CD4-positive, alpha-beta T cell treated with Interleukin-4 for 4 hours (primary cell): Measurements from ENCODE around the gene EP400.
"Not testable (repeated sequence)": the region's sequence is repeated elsewhere in the genome, so short reads cannot be mapped to it uniquely, and the experiment has no call there.

Experiments used
- DNase-seq: peaks from one replicate; pipeline ENCODE4 v3.0.0-alpha.2; 2020

EP400 gene

DNA sequence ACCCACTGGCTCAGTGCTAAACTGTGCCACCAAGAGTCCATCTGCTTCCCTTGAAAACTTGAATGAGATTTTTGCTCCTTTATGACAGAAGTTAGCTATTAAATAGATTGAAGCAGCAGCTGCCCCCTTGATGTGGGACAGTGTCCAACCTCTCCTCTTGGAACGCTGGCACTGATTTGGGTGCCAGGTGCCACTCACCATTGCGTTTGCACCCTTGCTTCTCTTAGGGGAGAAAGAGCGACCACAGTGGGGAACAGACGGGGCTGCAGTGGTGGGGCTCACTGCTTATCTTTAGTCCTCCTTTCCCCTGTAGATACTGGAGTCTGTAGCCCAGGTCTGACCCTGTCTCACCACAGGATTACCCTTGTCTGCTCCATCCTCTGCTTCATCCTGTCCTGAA is 9.4 kb downstream of the EP400 start:
- DNase-seq: no peak

GRCh38 chr12:131959641-131960589 is 10.2 kb downstream of the EP400 start:
- DNase-seq: no peak

DNA sequence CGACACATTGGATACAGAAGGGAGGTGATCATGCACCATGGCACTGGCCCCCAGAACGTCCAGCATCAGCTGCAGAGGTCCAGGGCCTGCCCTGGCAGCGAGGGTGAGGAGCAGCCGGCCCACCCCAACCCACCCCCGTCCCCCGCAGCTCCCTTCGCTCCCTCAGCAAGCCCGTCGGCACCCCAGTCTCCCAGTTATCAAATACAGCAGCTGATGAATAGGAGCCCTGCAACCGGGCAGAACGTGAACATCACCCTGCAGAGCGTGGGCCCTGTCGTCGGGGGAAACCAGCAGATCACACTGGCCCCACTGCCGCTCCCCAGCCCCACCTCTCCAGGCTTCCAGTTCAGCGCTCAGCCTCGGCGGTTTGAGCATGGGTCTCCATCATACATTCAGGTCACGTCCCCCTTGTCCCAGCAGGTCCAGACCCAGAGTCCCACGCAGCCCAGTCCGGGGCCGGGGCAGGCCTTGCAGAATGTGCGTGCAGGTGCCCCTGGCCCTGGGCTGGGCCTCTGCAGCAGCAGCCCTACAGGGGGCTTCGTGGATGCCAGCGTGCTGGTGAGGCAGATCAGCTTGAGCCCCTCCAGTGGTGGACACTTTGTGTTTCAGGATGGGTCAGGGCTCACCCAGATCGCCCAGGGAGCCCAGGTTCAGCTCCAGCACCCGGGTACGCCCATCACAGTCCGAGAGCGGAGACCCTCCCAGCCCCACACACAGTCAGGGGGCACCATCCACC is 11.0 kb downstream of the EP400 start:
- DNase-seq: not testable (repeated sequence)

GRCh38 chr12:131961328-131961727 is 11.6 kb downstream of the EP400 start:
- not testable (repeated sequence) for DNase-seq

DNA sequence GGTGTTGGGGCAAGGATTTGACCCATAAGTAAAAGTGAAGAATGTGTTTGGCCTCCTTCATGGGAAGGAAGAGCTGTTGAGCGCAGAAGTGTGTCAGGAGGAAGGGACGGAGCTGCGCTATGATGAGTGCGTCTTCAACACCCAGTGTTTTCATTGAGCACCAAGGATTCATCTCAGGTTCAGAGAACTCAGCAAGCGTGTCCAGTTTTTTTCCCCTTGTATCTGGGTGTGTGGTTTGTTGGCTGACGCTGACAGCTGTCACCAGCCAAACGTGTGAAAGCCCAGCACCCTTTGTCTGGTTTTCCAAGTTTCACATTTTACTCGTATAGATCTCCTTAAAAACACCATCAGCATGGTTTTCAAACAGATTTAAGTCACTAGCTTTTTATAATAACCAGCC is 12.3 kb downstream of the EP400 start:
- no peak for DNase-seq

DNA sequence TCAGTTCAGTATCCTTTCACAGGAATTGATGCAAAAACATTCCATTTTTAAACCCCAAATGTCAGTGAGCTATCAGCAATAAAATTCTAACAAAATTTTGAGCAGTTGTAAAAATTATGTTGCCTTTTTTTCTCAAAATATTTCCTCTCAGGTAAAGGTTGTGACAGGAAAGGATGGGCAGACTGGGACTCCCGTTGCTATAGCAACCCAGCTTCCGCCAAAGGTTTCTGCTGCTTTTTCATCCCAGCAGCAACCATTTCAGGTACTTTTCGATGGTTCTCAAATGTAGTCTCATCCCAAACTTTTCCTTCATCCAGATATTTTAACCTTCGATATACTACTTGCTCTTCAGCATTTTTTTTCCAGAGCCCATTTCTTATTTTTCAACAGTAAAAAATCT is 13.6 kb downstream of the EP400 start:
- DNase-seq: peak; percentile 46

DNA sequence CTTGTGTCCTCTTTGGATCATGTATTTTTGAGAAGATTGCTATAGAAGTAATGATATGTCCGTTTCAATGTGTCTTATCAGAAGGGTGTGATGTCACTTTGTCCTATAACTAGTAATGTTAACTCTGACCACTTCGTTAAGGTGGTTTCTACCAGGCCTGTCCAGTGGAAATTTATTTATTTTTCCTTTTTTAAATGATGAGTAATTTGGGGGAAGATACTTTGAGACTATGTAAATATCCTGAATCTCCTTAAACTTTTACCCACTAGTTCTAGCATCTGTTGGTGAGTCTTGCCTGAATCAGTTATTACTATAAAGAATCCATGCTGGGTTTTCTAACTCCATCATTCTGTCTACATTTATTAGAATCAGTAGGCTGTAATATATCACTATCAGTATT is 15.3 kb downstream of the EP400 start:
- no peak for DNase-seq

GRCh38 chr12:131971226-131971625 is 21.5 kb downstream of the EP400 start:
- no peak for DNase-seq

GRCh38 chr12:131975228-131975627 is 25.5 kb downstream of the EP400 start:
- DNase-seq: no peak

- DNase-seq: no peak
Observed at GRCh38 chr12:131979606-131980005, 29.9 kb downstream of the EP400 start.

DNA sequence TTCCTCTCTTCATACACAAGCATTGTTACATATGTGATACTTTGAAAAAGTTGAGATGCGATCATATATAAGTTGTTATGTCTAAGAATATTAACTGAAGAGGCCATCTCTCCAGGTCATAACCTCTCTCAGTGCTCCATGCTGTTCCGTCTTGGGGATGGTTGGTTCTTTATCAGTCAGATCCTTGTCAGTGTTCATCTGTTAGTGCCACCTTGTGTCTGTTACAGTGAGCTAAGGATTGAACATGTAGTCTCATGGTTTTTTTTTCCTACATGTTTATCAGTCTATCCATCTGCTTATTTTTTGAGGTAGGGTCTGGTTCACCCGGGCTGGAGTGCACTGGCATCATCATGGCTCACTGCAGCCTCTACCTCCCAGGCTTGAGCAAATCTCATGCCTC is 30.5 kb downstream of the EP400 start:
- DNase-seq: no peak

- DNase-seq: no peak
Observed at GRCh38 chr12:131981388-131981787, 31.6 kb downstream of the EP400 start.

GRCh38 chr12:131982041-131982440 is 32.3 kb downstream of the EP400 start:
- DNase-seq: no peak

DNA sequence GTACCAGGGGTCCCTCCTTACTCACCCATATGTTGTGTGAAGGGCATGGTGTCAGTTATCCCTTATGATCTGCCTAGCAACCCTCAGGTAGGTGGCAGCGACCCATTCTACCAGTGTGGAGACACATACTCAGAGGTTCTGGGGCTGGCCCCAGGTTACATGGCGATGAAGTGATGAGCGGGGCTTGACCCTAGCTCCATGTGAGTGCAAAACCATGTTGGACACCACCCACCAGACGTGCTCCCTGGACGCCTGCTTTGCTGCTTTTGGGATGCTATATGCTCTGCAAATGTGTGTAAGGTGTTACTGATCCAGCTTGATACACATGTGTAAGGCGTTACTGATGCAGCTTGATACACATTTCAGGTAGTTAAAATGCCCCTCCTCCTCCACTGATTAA is 33.3 kb downstream of the EP400 start:
- no peak for DNase-seq

DNA sequence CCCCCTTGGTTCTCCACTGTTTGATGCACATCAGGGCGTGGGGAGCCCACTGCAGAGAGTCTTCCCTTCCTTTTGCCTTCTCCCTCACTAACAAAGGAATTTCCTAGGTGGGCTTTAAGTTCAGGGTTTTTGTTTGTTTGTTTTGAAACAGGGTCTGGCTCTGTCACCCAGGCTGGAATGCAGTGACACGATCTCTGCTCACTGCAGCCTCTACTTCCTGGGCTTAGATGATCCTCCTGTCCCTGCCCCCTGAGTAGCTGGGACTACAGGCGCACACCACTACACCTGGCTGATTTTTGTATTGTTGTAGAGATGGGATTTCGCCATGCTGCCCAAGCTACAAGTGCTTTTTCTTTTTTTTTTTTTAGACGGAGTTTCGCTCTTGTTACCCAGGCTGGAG is 33.8 kb downstream of the EP400 start:
- no peak for DNase-seq

- no peak for DNase-seq
Observed at GRCh38 chr12:131984334-131984733, 34.6 kb downstream of the EP400 start.

DNA sequence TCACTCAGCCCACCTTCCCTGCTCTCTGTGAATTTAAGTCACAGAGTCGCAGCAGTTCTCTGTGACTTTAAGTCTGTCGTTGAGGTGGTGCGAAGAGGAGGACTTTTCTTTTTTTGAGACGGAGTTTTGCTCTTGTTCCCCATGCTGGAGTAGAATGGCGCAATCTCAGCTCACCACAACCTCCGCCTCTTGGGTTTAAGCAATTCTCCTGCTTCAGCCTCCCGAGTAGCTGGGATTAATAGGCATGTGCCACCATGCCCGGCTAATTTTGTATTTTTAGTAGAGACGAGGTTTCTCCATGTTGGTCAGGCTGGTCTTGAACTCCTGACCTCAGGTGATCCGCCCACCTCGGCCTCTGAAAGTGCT is 35.8 kb downstream of the EP400 start:
- DNase-seq: not testable (repeated sequence)

DNA sequence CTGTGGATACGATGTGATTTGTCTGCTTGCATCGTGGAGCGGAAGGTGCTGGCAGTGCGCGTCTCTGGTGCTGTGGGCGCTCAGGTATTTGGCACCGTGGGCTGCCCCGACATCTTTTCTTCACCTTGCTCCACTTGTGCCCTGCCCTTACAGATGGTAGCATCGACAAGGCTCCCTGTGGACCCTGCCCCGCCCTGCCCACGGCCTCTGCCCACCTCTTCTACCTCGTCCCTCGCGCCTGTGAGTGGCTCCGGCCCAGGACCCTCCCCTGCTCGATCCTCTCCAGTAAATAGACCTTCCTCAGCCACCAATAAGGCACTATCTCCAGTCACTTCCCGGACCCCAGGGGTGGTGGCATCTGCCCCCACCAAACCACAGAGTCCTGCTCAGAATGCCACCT is 36.6 kb downstream of the EP400 start:
- no peak for DNase-seq

DNA sequence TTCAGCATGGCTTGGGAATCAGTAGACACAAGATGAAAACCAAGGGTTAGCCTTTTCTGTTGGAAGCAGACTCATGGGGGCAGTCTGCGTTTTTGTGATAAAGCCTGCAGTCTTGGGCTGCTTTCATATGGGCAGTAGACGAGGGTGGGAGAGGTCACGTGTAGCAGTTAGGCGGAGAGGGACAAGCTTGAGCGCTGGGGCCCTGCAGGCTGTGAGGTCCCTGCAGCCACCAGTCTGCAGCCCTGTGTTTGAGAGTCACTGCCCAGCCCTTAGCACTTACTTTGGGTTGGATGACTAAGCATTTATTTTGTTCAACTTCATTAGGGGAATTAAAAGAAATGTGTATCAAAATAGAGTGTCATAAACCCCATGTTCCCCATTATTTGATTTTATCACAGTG is 37.2 kb downstream of the EP400 start:
- no peak for DNase-seq

DNA sequence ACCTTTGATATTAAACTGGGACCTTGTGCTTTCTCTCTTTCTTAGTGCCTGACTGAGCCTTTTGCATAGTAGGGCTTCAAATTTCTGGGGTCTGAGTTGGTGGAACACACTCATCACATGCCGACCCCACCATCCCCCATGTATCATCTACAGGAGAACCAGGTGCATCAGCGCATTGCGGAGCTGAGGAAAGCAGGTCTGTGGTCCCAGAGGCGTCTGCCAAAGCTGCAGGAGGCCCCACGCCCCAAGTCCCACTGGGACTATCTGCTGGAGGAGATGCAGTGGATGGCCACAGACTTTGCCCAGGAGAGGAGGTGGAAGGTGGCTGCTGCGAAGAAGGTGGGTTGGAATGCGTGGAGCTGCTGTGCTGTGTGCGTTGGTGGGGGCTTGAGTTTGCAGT is 37.8 kb downstream of the EP400 start:
- DNase-seq: no peak

DNA sequence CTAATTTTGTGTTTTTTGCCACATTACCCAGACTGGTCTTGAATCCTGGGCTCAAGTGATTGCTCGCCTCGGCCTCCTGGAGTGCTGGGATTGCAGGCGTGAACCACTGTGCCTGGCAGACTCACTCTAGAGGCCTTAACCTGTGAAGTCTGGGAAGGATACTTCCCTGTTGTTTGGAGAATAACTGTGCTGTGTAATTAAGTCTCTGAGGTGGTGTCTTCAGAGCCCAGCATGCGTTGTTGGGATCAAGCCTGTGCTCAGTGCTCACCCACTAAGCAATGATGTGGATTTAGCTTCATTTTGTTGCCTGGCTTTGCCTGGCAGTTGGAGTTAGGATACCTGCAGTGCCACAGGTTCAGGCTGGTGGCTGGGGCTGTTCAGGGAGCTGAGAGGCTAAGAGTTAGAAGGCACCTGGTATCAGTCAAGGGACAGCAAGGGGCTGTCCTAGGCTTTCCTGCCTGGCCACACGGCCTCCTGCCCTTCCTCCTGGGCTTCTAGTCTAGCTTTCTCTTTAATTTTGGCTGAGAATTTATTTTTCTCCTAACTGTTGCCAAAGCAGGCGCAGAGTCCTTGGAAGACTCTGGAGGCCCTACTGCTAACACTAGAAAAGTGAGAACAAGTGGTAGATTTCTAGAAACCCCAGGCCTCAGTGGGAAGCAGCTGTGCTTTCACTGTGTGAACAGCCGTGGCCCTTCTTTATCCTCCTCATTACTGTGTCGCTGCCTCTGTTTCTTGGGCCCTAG is 38.5 kb downstream of the EP400 start:
- no peak for DNase-seq

DNA sequence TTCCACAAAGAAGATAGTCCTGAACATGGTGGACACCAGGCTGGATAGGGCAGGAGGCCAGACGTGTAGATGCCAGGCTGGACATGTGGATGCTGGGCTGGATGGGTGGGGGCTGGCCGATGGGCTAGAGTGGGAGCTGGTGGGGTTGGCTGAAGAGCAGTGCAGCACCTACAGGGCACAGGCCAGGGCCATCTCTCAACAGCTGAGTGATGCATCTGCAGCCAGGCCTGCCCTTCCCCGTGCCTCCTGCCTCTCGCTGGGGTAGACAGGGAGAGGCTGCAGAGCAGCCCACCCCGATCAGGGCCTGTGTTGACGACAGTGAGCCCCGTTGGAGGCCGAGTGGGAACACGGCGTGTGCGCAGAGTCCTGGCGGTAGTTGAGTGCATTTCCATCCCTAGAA is 39.3 kb downstream of the EP400 start:
- no peak for DNase-seq
